Fibroblast of mammary gland (primary cell): ENCODE data around the gene PHKA2.

Source experiments
- DNase-seq: peaks from one replicate; pipeline ENCODE4 v3.0.0-alpha.2; 2010; ENCODE audit warnings: low read depth
- H3K4me3 ChIP-seq: 2 replicates; pipeline ENCODE4 v1.5.1; 2011; ENCODE audit warnings: low read depth, mild to moderate bottlenecking, low read length, moderate library complexity; ENCODE audit not compliant: control insufficient read depth
- TF ChIP-seq, protein P1 (sequence below): conservative IDR thresholded peaks from 2 replicates; pipeline ENCODE4 v1.5.1; 2011; ENCODE audit warnings: low read depth, low read length, inconsistent platforms; ENCODE audit not compliant: control insufficient read depth, insufficient read depth

Gene PHKA2

GRCh38 chrX:18885328-18886004 lies 98.4 kb downstream of the PHKA2 start:
- H3K4me3 ChIP-seq = no peak overlapping the region
- DNase-seq = peak; percentile 5

GRCh38 chrX:18884916-18885315 lies 99.0 kb downstream of the PHKA2 start:
- no peak overlapping the region for H3K4me3 ChIP-seq
- TF ChIP-seq, protein P1, sequence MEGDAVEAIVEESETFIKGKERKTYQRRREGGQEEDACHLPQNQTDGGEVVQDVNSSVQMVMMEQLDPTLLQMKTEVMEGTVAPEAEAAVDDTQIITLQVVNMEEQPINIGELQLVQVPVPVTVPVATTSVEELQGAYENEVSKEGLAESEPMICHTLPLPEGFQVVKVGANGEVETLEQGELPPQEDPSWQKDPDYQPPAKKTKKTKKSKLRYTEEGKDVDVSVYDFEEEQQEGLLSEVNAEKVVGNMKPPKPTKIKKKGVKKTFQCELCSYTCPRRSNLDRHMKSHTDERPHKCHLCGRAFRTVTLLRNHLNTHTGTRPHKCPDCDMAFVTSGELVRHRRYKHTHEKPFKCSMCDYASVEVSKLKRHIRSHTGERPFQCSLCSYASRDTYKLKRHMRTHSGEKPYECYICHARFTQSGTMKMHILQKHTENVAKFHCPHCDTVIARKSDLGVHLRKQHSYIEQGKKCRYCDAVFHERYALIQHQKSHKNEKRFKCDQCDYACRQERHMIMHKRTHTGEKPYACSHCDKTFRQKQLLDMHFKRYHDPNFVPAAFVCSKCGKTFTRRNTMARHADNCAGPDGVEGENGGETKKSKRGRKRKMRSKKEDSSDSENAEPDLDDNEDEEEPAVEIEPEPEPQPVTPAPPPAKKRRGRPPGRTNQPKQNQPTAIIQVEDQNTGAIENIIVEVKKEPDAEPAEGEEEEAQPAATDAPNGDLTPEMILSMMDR = no peak
- no peak for DNase-seq

More at GRCh38 chrX:18885328-18886004, 98.4 kb downstream of the PHKA2 start:
- TF ChIP-seq, protein P1 = no peak

- TF ChIP-seq, protein P1 = no peak
- no peak for DNase-seq
- H3K4me3 ChIP-seq = no peak overlapping the region
Observed at GRCh38 chrX:18883961-18884765, 99.8 kb downstream of the PHKA2 start.

DNA sequence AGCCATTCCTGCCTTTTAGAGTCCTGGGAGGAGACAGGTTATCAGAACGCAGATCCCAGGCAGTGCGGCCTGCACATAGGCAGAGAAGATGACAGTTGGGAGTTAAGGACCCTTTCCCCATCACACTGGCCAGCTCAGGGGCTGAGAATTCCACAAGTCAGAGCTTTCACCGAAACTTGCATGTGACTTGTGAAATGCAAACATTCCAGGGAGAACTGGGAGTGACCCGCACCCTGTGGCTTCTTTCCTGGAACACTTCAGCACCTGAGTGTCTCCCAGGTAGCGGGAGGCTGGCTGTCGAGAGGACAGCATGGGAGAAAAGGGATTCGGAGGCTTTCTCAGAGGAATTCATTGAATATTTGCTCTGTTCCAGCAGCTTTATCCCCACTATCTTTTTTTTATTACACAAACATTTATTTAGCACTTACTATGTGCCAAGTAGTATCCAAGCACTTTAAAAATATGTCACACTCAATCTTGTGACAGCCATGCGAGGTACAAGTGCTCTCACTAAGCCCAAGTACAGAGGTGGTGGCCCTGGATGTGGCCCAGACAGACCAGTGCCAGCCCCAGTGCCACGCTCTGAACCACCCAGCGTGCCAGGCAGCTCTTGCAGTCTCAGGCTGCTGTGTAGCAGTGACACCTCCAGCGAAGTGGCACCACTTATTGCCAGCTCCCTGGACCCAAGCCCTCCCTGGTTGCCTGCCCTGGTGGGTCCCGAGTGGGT lies 100.5 kb downstream of the PHKA2 start:
- TF ChIP-seq, protein P1 = no peak
- no peak overlapping the region for H3K4me3 ChIP-seq
- DNase-seq = no peak

DNA sequence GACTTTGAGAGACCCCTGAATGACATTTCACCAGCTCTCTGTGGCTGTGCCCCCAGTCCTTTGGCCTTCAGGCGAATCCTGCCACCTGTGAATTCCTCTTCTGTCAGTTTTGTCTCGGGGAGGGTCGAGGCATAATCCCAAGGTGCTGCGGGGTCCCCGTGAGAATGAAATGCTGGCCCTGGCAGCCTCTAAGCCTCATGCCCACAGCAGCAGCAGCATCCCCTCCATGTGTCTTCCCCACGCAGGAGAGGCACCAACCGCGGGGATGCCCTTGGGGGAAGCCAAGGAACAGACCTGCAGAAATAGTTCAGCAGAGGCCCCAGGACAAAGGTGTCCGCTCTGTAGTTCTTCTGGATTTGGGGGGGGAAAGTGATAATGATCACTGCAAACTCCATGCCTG lies 104.8 kb downstream of the PHKA2 start:
- TF ChIP-seq, protein P1 = no peak
- DNase-seq = no peak
- H3K4me3 ChIP-seq = no peak overlapping the region

- DNase-seq = no peak
- H3K4me3 ChIP-seq = no peak overlapping the region
- TF ChIP-seq, protein P1 = no peak
Observed at GRCh38 chrX:18877469-18877868, 106.4 kb downstream of the PHKA2 start.
